PC-9 (cell line): ENCODE results near the gene RHBDL1. TPM values are rescaled to one million over a fixed set of nuclear protein-coding genes. Genes with fewer than 3 reads are reported as not detected.
A peak's percentile ranks its signal among the peaks of the same experiment; 100 is the strongest.

Experiments
- BruUV-seq: library from RNA; stranded (reverse); fragments of 400-500 nt; replicated peaks from 2 replicates; lab custom pipeline; 2021; lab: Mats Ljungman, UMichigan
- CTCF ChIA-PET: fragments of 300-600 bp; sonication (Branson Sonifier 250); formaldehyde crosslinking; loops from one replicate; lab custom pipeline; 2022; ENCODE audit warnings: antibody characterized with exemption; lab: Charles Lee
- POLR2A ChIA-PET: fragments of 300-600 bp; sonication (Branson Sonifier 250); formaldehyde crosslinking; loops from one replicate; lab custom pipeline; 2022; ENCODE audit warnings: antibody characterized with exemption; ENCODE audit not compliant: unreplicated experiment; lab: Charles Lee
- DNase-seq, 2 experiments: peaks; one replicate each; pipeline versions ENCODE4 v3.0.0 to v3.0.0-alpha.2; 2015 to 2022; ENCODE audit warnings: mixed read lengths in 1 of 2
- H2AFZ ChIP-seq: fragments of 200-600 bp; sonication (generic); 2 replicates; pipeline ENCODE4 v1.8.1; 2017; ENCODE audit warnings: antibody characterized with exemption
- H3F3A ChIP-seq: fragments of 200-600 bp; sonication (generic); 2 replicates; pipeline ENCODE4 v1.8.1; 2017; ENCODE audit warnings: antibody characterized with exemption, mild to moderate bottlenecking, low read depth; ENCODE audit not compliant: insufficient read depth
- H3K27ac ChIP-seq: fragments of 200-600 bp; sonication (generic); 2 replicates; pipeline ENCODE4 v1.6.1; 2016; ENCODE audit warnings: mixed run types
- H3K27me3 ChIP-seq: fragments of 200-600 bp; sonication (generic); 2 replicates; pipeline ENCODE4 v1.6.1; 2016; ENCODE audit warnings: low read depth, mixed run types; ENCODE audit not compliant: insufficient read depth
- H3K36me3 ChIP-seq: fragments of 200-600 bp; sonication (generic); 2 replicates; pipeline ENCODE4 v1.6.1; 2016; ENCODE audit warnings: low read depth, mixed run types
- H3K4me1 ChIP-seq: fragments of 200-600 bp; sonication (generic); replicated peaks from 2 replicates; pipeline ENCODE4 v1.6.1; 2016; ENCODE audit warnings: mixed run types; ENCODE audit not compliant: insufficient read depth
- H3K4me2 ChIP-seq: fragments of 200-600 bp; sonication (generic); 2 replicates; pipeline ENCODE4 v1.6.1; 2017; ENCODE audit warnings: mixed run types
- H3K4me3 ChIP-seq: fragments of 200-600 bp; sonication (generic); 2 replicates; pipeline ENCODE4 v1.6.1; 2016; ENCODE audit warnings: mixed run types
- H3K79me2 ChIP-seq: fragments of 200-600 bp; sonication (generic); 2 replicates; pipeline ENCODE4 v1.6.1; 2017; ENCODE audit warnings: low read depth, mixed run types
- H3K9me2 ChIP-seq: fragments of 200-600 bp; sonication (generic); 2 replicates; pipeline ENCODE4 v1.8.1; 2017; ENCODE audit warnings: mild to moderate bottlenecking; ENCODE audit not compliant: insufficient read depth
- H3K9me3 ChIP-seq: fragments of 200-600 bp; sonication (generic); 2 replicates; pipeline ENCODE4 v1.8.1; 2016; ENCODE audit warnings: low read depth; ENCODE audit not compliant: insufficient read depth
- H4K20me1 ChIP-seq: fragments of 200-600 bp; sonication (generic); 2 replicates; pipeline ENCODE4 v1.8.1; 2017; ENCODE audit not compliant: insufficient read depth
- CTCF ChIP-seq: fragments of 200-600 bp; sonication (generic); conservative IDR thresholded peaks from 2 replicates; pipeline ENCODE4 v1.6.1; 2017; ENCODE audit warnings: mixed run types, antibody characterized with exemption, mild to moderate bottlenecking, moderate library complexity
- EZH2 ChIP-seq: fragments of 200-600 bp; sonication (generic); IDR thresholded peaks from 2 replicates; pipeline ENCODE4 v1.8.0; 2017; ENCODE audit warnings: antibody characterized with exemption, low read depth
- intact Hi-C: fragments of 100-400 bp; cut with micrococcal nuclease; formaldehyde crosslinking; loops from one replicate; pipeline ENCODE4 v1.10.0; 2022; ENCODE audit not compliant: unreplicated experiment
- total RNA-seq: library from RNA; stranded (reverse); gene quantifications from 2 replicates; pipeline ENCODE4 v1.2.3, GENCODE V29; 2021

RHBDL1 gene
- total RNA-seq, 1 experiment from 2014 or later = 18.1 TPM

- peaks cover 17% of the 10 kb centered on the region; the same call in 1 of the 2 replicates for H3F3A ChIP-seq
- peaks cover 10% of the 10 kb centered on the region for H3K79me2 ChIP-seq
- peaks cover 7% of the 10 kb centered on the region for H3K4me1 ChIP-seq
- BruUV-seq = no TSS peak
- ChIA-PET POLR2A (interaction anchor here (0.6 kb wide), 1 partner anchor 271 kb away, joined by 5 read pairs; no protein-coding TSS in a partner anchor), CTCF (interaction anchor here (0.6 to 1.1 kb wide), 3 partner anchors 16 to 678 kb away, joined by 3 to 7 read pairs (median 4); no protein-coding TSS in a partner anchor)
- H4K20me1 ChIP-seq = peaks cover 9% of the 10 kb centered on the region
- no peak overlapping the region for H3K4me3 ChIP-seq
- H3K9me2 ChIP-seq = no peaks in the 10 kb centered on the region
- H3K27ac ChIP-seq = no peak overlapping the region
- TF ChIP-seq EZH2 (no peak), CTCF (no peak)
- H3K27me3 ChIP-seq = no peaks in the 10 kb centered on the region
- intact Hi-C loops = no loop called here
- no peak overlapping the region for H2AFZ ChIP-seq
- no peak for DNase-seq
- no peak overlapping the region for H3K4me2 ChIP-seq
- no peaks in the 10 kb centered on the region for H3K36me3 ChIP-seq
- no peaks in the 10 kb centered on the region for H3K9me3 ChIP-seq
Observed at GRCh38 chr16:676565-676902, 1.1 kb downstream of the RHBDL1 start.

GRCh38 chr16:676913-677312, 1.4 kb downstream of the RHBDL1 start:
- H3K9me3 ChIP-seq = no peaks in the 10 kb centered on the region
- peak; percentile 60 to 91 for DNase-seq
- TF ChIP-seq EZH2 (no peak), CTCF (no peak)
- CTCF ChIA-PET = interaction anchor here (0.6 kb wide), 1 partner anchor 27 kb away, joined by 7 read pairs; no protein-coding TSS in a partner anchor
- BruUV-seq = no TSS peak
- H3K4me3 ChIP-seq = no peak overlapping the region
- no peaks in the 10 kb centered on the region for H3K9me2 ChIP-seq
- H3K27ac ChIP-seq = no peak overlapping the region
- H3K79me2 ChIP-seq = peaks cover 14% of the 10 kb centered on the region
- H3K4me2 ChIP-seq = no peak overlapping the region
- H3K4me1 ChIP-seq = peaks cover 11% of the 10 kb centered on the region
- peaks cover 13% of the 10 kb centered on the region for H4K20me1 ChIP-seq
- H3K27me3 ChIP-seq = no peaks in the 10 kb centered on the region
- intact Hi-C loops = loop anchor here (1.0 kb wide), 1 partner anchor 8 kb away; no protein-coding TSS in a partner anchor
- H3K36me3 ChIP-seq = no peaks in the 10 kb centered on the region; the same call in 1 of the 2 replicates
- H2AFZ ChIP-seq = no peak overlapping the region
- peaks cover 21% of the 10 kb centered on the region; the same call in 1 of the 2 replicates for H3F3A ChIP-seq
- POLR2A ChIA-PET = no interaction called here

GRCh38 chr16:677316-678190, 2.1 kb downstream of the RHBDL1 start:
- H4K20me1 ChIP-seq = peaks cover 19% of the 10 kb centered on the region
- H3K9me2 ChIP-seq = no peaks in the 10 kb centered on the region
- no peak for DNase-seq
- H3K4me3 ChIP-seq = no peak overlapping the region
- TF ChIP-seq CTCF = no peak
- ChIA-PET CTCF (interaction anchor here (0.6 kb wide), 1 partner anchor 28 kb away, joined by 7 read pairs; no protein-coding TSS in a partner anchor), POLR2A (interaction anchor here (0.7 kb wide), 1 partner anchor 17 kb away, joined by 4 read pairs; no protein-coding TSS in a partner anchor)
- no peaks in the 10 kb centered on the region; the same call in 1 of the 2 replicates for H3K36me3 ChIP-seq
- peaks cover 27% of the 10 kb centered on the region; the same call in 1 of the 2 replicates for H3F3A ChIP-seq
- no TSS peak for BruUV-seq
- H3K79me2 ChIP-seq = peaks cover 20% of the 10 kb centered on the region
- peaks cover 17% of the 10 kb centered on the region for H3K4me1 ChIP-seq
- no peaks in the 10 kb centered on the region for H3K27me3 ChIP-seq
- intact Hi-C loops = loop anchor here (1.0 kb wide), 1 partner anchor 8 kb away; no protein-coding TSS in a partner anchor
- H3K4me2 ChIP-seq = no peak overlapping the region
- H3K27ac ChIP-seq = no peak overlapping the region
- H3K9me3 ChIP-seq = no peaks in the 10 kb centered on the region
- no peak overlapping the region for H2AFZ ChIP-seq
